A673 (cell line): Measurements from ENCODE around the gene BLOC1S4.

Source experiments
- EZH2 ChIP-seq: fragments of 200-600 bp; sonication (generic); IDR thresholded peaks from 2 replicates; pipeline ENCODE4 v1.6.1; 2017; ENCODE audit warnings: borderline replicate concordance, low read depth, mild to moderate bottlenecking, mixed read lengths, antibody characterized with exemption, low read length; ENCODE audit not compliant: poor library complexity, severe bottlenecking
- TF ChIP-seq, protein P1 (sequence below): fragments of 300-800, 200-600 bp; sonication (generic); conservative IDR thresholded peaks from 2 replicates; pipeline ENCODE4 v1.5.1; 2017; ENCODE audit warnings: low read depth, mild to moderate bottlenecking, antibody characterized with exemption, low read length, moderate library complexity, mixed read lengths

GRCh38 chr4:6755088-6755753 is 39.2 kb downstream of the BLOC1S4 start:
- TF ChIP-seq, protein P1, sequence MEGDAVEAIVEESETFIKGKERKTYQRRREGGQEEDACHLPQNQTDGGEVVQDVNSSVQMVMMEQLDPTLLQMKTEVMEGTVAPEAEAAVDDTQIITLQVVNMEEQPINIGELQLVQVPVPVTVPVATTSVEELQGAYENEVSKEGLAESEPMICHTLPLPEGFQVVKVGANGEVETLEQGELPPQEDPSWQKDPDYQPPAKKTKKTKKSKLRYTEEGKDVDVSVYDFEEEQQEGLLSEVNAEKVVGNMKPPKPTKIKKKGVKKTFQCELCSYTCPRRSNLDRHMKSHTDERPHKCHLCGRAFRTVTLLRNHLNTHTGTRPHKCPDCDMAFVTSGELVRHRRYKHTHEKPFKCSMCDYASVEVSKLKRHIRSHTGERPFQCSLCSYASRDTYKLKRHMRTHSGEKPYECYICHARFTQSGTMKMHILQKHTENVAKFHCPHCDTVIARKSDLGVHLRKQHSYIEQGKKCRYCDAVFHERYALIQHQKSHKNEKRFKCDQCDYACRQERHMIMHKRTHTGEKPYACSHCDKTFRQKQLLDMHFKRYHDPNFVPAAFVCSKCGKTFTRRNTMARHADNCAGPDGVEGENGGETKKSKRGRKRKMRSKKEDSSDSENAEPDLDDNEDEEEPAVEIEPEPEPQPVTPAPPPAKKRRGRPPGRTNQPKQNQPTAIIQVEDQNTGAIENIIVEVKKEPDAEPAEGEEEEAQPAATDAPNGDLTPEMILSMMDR = no peak
- no peak for TF ChIP-seq EZH2
